HCT116 (cell line): Measurements from ENCODE around the gene ADGRL3.

Experiments
- CEBPB ChIP-seq: IDR thresholded peaks from 2 replicates; pipeline ENCODE4 v1.6.1; 2012; ENCODE audit warnings: low read depth
- TF ChIP-seq, protein P1 (sequence below), 3 experiments: fragments of 200-600 bp in 1 of 3; sonication (generic) in 1 of 3; IDR thresholded peaks in 2 of 3; conservative IDR thresholded peaks in 1 of 3; 2 replicates each; pipeline ENCODE4 v1.5.1; 2012 to 2017; ENCODE audit warnings: low read depth in 2 of 3, low read length in 2 of 3, antibody characterized with exemption in 1 of 3, borderline replicate concordance in 1 of 3, control low read depth in 1 of 3, mild to moderate bottlenecking in 1 of 3, mixed read lengths in 1 of 3, mixed run types in 1 of 3, moderate library complexity in 1 of 3; ENCODE audit not compliant: insufficient read depth in 1 of 3

- TF ChIP-seq CEBPB = no peak
- TF ChIP-seq, protein P1, sequence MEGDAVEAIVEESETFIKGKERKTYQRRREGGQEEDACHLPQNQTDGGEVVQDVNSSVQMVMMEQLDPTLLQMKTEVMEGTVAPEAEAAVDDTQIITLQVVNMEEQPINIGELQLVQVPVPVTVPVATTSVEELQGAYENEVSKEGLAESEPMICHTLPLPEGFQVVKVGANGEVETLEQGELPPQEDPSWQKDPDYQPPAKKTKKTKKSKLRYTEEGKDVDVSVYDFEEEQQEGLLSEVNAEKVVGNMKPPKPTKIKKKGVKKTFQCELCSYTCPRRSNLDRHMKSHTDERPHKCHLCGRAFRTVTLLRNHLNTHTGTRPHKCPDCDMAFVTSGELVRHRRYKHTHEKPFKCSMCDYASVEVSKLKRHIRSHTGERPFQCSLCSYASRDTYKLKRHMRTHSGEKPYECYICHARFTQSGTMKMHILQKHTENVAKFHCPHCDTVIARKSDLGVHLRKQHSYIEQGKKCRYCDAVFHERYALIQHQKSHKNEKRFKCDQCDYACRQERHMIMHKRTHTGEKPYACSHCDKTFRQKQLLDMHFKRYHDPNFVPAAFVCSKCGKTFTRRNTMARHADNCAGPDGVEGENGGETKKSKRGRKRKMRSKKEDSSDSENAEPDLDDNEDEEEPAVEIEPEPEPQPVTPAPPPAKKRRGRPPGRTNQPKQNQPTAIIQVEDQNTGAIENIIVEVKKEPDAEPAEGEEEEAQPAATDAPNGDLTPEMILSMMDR (IDR thresholded peaks at IDR 0.05 in 2 of 3, conservative IDR thresholded peaks at IDR 0.05 in 1 of 3; ENCODE audit: borderline replicate concordance in 1 of 3, insufficient read depth in 1 of 3, low read depth in 2 of 3, low read length in 2 of 3) = no peak
These were observed 278.2 kb downstream of the ADGRL3 start for GRCh38 chr4:61478340-61478739.
